Urinary bladder (tissue), 4 donors: ENCODE measurements around the gene PUSL1. TPM values are rescaled to one million over a fixed set of nuclear protein-coding genes. Genes with fewer than 3 reads are reported as not detected.

Experiments
- DNase-seq: peaks from one replicate; pipeline ENCODE4 v3.0.0-alpha.2; 2015; ENCODE audit errors: extremely low spot score
- H3K27ac ChIP-seq: one replicate; pipeline ENCODE4 v1.5.1; 2013; ENCODE audit warnings: low read depth, mild to moderate bottlenecking, moderate library complexity
- H3K36me3 ChIP-seq: one replicate; pipeline ENCODE4 v1.6.1; 2013; ENCODE audit warnings: mild to moderate bottlenecking, moderate library complexity; ENCODE audit not compliant: insufficient read depth
- H3K4me1 ChIP-seq: one replicate; pipeline ENCODE4 v1.6.1; 2013; ENCODE audit warnings: mild to moderate bottlenecking, moderate library complexity; ENCODE audit not compliant: insufficient read depth
- H3K4me3 ChIP-seq: one replicate; pipeline ENCODE4 v1.5.1; 2013; ENCODE audit warnings: low read depth, low read length
- WGBS: extraction: QIAGEN DNeasy Blood & Tissue Kit; methylation state at CpG from one replicate; pipeline ENCODE4 v1.1.7; 2013; 5-methylcytosine and 5-hydroxymethylcytosine counted together
- polyA plus RNA-seq: library from polyadenylated mRNA; stranded (reverse); fragments of 200-250 nt; gene quantifications from one replicate; pipeline ENCODE4 v1.2.3, GENCODE V29; 2013
- total RNA-seq: library from RNA; depleted of rRNA; stranded (reverse); fragments of >200 nt; gene quantifications from one replicate; pipeline ENCODE4 v1.2.3, GENCODE V29; 2014
- donor health status: healthy with polysubstance abuse.
- donor health status: healthy.

Gene PUSL1
- total and polyA plus RNA-seq, 2 donors = 7.6 to 19.2 TPM

- no peak for DNase-seq
- Histone ChIP-seq H3K27ac (no peak overlapping the region), H3K4me3 (no peak overlapping the region), H3K36me3 (no peaks in the 10 kb centered on the region), H3K4me1 (no peaks in the 10 kb centered on the region)
- 85% methylated on average over 36 of the region's 36 CpGs for WGBS
These were observed 25.3 kb downstream of the PUSL1 start for GRCh38 chr1:1333551-1334241.

- Histone ChIP-seq H3K4me3 (no peak overlapping the region), H3K4me1 (no peaks in the 10 kb centered on the region), H3K36me3 (peaks cover 2% of the 10 kb centered on the region), H3K27ac (no peak overlapping the region)
- WGBS = 54% methylated on average over 11 of the region's 11 CpGs
- DNase-seq = no peak
These were observed 26.4 kb downstream of the PUSL1 start for GRCh38 chr1:1334835-1335234.

- Histone ChIP-seq H3K4me1 (no peaks in the 10 kb centered on the region), H3K4me3 (no peak overlapping the region), H3K27ac (no peak overlapping the region), H3K36me3 (peaks cover 2% of the 10 kb centered on the region)
- no peak for DNase-seq
- 70% methylated on average over 16 of the region's 16 CpGs for WGBS
These were observed 26.9 kb downstream of the PUSL1 start for GRCh38 chr1:1335283-1335682.

DNA sequence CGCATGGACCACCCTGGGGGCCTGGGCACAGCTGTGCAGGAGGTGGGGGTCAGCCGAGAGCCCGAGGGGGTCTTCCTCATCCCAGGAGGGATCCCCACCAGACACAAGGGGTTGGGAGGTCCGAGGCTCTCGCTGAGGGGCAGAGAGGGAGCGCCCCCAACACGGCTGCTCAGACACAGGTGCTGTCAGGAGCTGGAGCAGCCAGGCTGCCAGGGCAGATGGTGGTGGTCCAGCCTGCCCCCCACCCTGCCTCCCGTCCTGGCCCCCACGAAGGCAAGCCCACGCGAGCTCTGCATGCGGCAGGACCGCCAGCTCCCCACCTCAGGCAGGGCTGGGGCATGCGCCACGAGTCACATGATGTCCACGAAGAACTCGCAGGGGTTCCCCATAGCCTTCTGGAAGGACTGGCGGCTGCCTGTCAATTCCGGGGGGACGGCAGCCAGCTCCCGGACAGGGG is 27.4 kb downstream of the PUSL1 start:
- H3K4me3 ChIP-seq = no peak overlapping the region
- H3K27ac ChIP-seq = no peak overlapping the region
- peaks cover 2% of the 10 kb centered on the region for H3K36me3 ChIP-seq
- no peaks in the 10 kb centered on the region for H3K4me1 ChIP-seq
- DNase-seq = no peak
- 86% methylated on average over 21 of the region's 21 CpGs for WGBS

DNA sequence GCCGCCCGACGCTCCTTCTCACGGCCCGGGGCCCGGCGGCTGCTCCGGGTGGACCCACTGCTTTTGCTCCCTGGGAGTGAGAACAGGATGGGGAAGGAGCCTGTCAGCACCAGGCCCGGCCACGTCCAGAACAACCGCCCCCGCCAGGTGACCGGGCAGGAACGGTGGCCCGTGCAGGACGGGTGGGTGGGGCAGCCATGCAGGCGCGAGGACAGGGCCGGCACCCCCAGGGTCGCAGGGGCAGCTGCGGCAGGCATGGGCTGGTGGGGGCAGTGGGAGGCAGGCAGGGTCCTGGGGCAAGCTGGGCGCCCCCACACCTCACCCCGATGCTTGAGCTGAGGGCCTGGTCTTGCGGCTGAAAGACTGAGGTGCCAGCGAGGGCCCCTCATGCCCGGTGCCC is 28.0 kb downstream of the PUSL1 start:
- DNase-seq = no peak
- Histone ChIP-seq H3K36me3 (peaks cover 2% of the 10 kb centered on the region), H3K27ac (no peak overlapping the region), H3K4me1 (no peaks in the 10 kb centered on the region), H3K4me3 (no peak overlapping the region)
- WGBS = 91% methylated on average over 26 of the region's 26 CpGs

- Histone ChIP-seq H3K4me1 (no peaks in the 10 kb centered on the region), H3K4me3 (no peak overlapping the region), H3K36me3 (peaks cover 2% of the 10 kb centered on the region), H3K27ac (no peak overlapping the region)
- no peak for DNase-seq
- 95% methylated on average over 32 of the region's 32 CpGs for WGBS
These were observed 28.8 kb downstream of the PUSL1 start for GRCh38 chr1:1336931-1337792.

DNA sequence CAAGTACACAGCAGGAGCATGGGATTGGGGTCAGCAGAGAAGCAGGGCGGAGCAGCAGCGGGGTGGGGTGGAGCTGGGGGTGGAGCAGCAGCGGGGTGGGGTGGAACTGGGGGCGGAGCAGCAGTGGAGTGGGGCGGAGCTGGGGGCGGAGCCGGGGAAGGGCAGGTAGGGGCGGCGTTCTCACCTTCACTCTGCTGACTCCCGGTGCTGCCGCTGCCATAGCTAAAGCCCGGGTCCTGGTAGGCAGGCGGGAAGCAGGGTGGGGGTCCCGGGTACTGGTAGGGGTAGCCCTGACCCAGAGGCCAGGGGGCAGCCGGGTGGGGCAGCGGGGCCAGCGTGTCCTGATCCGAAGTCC is 29.4 kb downstream of the PUSL1 start:
- Histone ChIP-seq H3K27ac (no peak overlapping the region), H3K4me1 (no peaks in the 10 kb centered on the region), H3K4me3 (no peak overlapping the region), H3K36me3 (peaks cover 2% of the 10 kb centered on the region)
- no peak for DNase-seq
- WGBS = 81% methylated on average over 18 of the region's 18 CpGs

- WGBS = 93% methylated on average over 36 of the region's 36 CpGs
- Histone ChIP-seq H3K4me1 (no peaks in the 10 kb centered on the region), H3K36me3 (peaks cover 2% of the 10 kb centered on the region), H3K4me3 (no peak overlapping the region), H3K27ac (no peak overlapping the region)
- DNase-seq = no peak
These were observed 29.9 kb downstream of the PUSL1 start for GRCh38 chr1:1338278-1338677.

DNA sequence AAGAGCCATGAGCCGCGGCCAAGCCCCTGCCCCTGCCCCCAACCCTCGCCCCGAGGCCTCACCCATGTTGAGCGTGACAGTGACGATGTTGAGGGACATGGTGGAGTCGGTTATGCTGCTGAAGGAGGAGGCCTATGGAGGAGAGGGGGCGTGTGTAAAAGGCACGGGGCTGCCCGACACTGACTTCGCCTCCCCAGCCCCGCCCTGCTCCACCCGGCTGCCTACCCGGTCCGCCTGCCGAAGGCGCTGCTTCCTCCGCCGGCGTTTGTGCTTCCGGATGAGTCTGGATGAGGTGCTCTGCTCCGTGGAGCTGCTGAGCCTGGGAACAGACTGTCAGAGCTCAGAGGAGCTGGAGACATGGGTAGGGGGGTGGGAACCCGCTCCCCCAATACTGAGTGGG is 31.8 kb downstream of the PUSL1 start:
- peaks cover under 1% of the 10 kb centered on the region for H3K4me1 ChIP-seq
- DNase-seq = no peak
- no peak overlapping the region for H3K4me3 ChIP-seq
- H3K36me3 ChIP-seq = peaks cover 2% of the 10 kb centered on the region
- WGBS = 91% methylated on average over 23 of the region's 23 CpGs
- no peak overlapping the region for H3K27ac ChIP-seq

- WGBS = 93% methylated on average over 36 of the region's 36 CpGs
- no peak for DNase-seq
- Histone ChIP-seq H3K4me1 (peaks cover 2% of the 10 kb centered on the region), H3K36me3 (peaks cover 2% of the 10 kb centered on the region), H3K4me3 (no peak overlapping the region), H3K27ac (no peak overlapping the region)
These were observed 32.6 kb downstream of the PUSL1 start for GRCh38 chr1:1340791-1341548.

DNA sequence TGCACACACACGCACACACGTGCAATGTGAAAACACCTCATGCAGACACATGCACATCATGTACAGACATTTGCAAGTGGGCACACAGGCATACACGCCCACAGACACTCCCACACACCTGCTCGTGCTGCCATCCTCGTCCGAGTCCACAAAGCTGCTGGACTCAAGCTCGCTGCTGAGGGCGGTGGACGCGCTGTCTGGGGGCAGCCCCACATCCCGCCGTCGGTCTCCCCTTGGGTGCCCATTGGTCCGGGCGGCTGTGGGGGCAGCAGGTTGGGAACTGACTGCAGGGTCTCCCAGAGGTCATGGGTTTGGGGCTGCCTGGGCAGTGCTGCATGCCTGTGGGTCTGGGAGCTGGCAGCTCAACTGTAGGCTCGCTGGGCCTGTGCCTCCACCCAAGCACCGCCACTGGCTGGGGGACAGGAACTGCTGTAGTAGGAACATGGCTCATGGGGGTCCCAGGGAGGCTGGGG is 33.2 kb downstream of the PUSL1 start:
- Histone ChIP-seq H3K36me3 (peaks cover 2% of the 10 kb centered on the region), H3K4me1 (peaks cover 2% of the 10 kb centered on the region), H3K27ac (no peak overlapping the region), H3K4me3 (no peak overlapping the region)
- 92% methylated on average over 17 of the region's 17 CpGs for WGBS
- no peak for DNase-seq

GRCh38 chr1:1342061-1342562 is 33.7 kb downstream of the PUSL1 start:
- H3K36me3 ChIP-seq = peaks cover 2% of the 10 kb centered on the region
- DNase-seq = no peak
- WGBS = 92% methylated on average over 28 of the region's 28 CpGs

GRCh38 chr1:1342584-1343115 is 34.3 kb downstream of the PUSL1 start:
- Histone ChIP-seq H3K4me3 (no peak overlapping the region), H3K4me1 (peaks cover 2% of the 10 kb centered on the region), H3K27ac (no peak overlapping the region), H3K36me3 (peaks cover 2% of the 10 kb centered on the region)
- DNase-seq = no peak
- 81% methylated on average over 18 of the region's 18 CpGs for WGBS

More at GRCh38 chr1:1342061-1342562, 33.7 kb downstream of the PUSL1 start:
- Histone ChIP-seq H3K4me3 (no peak overlapping the region), H3K27ac (no peak overlapping the region), H3K4me1 (peaks cover 2% of the 10 kb centered on the region)
